GM21360 (cell line): ENCODE results near the gene ABCD2.
"Not testable (repeated sequence)": the region's sequence is repeated elsewhere in the genome, so short reads cannot be mapped to it uniquely, and the experiment has no call there.

ENCODE experiments used
- ATAC-seq: cut with Tn5 transposase; IDR thresholded peaks from one replicate; pipeline ENCODE4 v1.9.1; 2021; ENCODE audit warnings: mild to moderate bottlenecking, moderate library complexity; ENCODE audit not compliant: unreplicated experiment

Gene ABCD2

GRCh38 chr12:39619660-39620433, at the start of gene ABCD2:
TSS of gene ABCD2 (minus strand) at chr12:39619803. CDS start at chr12:39619615, 188 bp downstream.
- ATAC-seq = peak; percentile 71

GRCh38 chr12:39660101-39660500, 40.5 kb upstream of the ABCD2 start:
- ATAC-seq = no peak

- ATAC-seq = no peak
Measured at GRCh38 chr12:39647383-39647782, 27.8 kb upstream of the ABCD2 start.

DNA sequence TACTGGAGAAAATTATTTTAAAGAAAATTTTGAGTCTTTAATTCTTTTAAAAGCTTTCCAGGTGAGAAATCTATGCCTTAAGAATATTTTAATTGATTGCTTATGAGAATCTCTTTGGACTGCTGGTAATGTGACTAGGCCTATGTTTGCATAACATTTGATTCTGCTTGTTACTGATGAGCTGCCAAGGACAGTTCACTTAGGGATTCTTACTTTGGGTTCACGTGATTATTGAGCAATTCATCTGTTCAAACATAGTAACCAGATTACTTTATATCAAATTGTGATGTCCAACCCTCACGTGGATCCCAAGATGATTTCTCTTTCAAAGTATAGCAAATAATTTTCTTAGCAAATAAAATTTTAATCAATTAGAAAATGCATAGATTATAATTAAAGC, 27.4 kb upstream of the ABCD2 start:
- no peak for ATAC-seq

DNA sequence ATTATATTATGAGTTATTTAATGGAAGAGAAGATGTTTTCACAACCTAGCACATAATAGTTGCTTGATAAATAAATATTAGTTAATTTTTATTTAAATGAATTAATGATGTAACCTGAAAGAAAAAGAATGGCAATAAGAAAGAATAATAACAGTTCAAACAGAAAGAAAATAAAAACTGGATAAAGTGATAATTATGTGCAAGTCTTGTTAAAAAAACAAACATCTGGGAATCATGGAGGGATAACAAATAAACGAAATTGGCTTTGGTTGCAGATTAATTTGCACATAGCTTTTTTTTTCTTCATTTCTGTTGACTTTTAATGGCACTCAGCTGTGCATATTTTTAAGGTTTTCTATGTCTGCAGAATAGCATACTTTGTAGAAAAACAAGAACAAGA, 23.4 kb upstream of the ABCD2 start:
- ATAC-seq = no peak

DNA sequence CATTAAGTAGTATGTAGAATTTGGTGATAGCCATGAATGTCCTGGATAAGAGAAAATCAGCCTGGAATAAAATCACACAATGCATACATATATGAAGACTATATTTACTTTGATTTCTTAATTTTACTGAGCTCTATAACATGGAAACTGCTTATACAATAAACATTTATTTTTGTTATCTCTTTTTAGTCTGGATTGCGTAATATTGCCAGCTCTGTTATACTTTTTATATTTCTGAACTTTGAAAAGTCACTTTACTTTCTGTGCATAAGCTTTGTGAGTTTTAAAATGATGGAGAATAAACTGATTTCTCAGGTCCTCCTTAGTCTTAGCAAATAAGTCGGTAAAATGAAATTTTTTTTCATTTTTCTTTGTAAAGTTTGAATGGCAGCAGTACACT, 19.2 kb upstream of the ABCD2 start:
- ATAC-seq = no peak

GRCh38 chr12:39638178-39638577, 18.6 kb upstream of the ABCD2 start:
- ATAC-seq = no peak

GRCh38 chr12:39632670-39633069, 13.1 kb upstream of the ABCD2 start:
- ATAC-seq = no peak

GRCh38 chr12:39628836-39629235, 9.2 kb upstream of the ABCD2 start:
- peak; percentile 53 for ATAC-seq

DNA sequence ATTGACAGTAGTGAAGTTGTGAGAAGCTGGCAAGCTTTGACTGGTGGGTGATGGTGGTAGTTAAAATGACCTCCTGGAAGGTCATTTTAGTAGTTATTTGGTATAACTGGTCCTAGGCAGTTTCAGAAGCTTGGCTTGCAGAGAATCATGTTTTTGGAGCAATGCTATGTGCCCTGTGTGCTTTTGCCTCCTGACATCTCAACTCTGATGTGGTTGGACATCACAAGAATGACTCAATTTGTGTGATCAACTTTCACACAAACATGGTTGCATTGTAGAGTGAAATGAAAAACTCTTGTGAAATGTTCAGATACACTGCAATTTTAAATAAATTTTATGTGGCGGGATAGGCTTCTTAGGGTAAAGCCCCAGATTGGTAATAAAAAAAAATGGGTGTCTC, 8.3 kb upstream of the ABCD2 start:
- no peak for ATAC-seq

GRCh38 chr12:39626033-39626814, 6.6 kb upstream of the ABCD2 start:
- no peak for ATAC-seq

GRCh38 chr12:39623919-39624318, 4.3 kb upstream of the ABCD2 start:
- ATAC-seq = no peak

- not testable (repeated sequence) for ATAC-seq
Measured at GRCh38 chr12:39623160-39623559, 3.6 kb upstream of the ABCD2 start.

- ATAC-seq = no peak
Measured at GRCh38 chr12:39622306-39622705, 2.7 kb upstream of the ABCD2 start.

DNA sequence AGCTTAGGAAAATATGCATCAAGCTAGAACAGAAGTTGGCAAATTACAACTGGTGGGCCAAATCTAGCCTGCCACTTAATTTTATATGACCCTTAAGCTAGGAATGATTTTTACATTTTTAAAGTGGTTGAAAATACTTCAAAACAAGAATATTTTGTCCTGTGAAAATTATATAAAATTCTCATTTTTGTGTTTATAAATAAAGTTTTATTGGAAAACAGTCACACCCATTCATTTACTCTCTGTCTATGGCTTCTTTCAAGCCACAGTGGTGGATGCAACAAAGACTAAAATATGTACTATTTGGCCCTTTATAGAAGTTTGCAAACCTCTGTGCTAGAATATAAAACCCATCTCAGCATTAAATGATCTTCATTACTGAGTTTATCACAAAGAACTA, 2.1 kb upstream of the ABCD2 start:
- no peak for ATAC-seq

GRCh38 chr12:39620659-39621658, 1.4 kb upstream of the ABCD2 start:
- ATAC-seq = peak; percentile 34

- ATAC-seq = peak; percentile 15
Measured at GRCh38 chr12:39619316-39619659, 315 bp downstream of the ABCD2 start.

DNA sequence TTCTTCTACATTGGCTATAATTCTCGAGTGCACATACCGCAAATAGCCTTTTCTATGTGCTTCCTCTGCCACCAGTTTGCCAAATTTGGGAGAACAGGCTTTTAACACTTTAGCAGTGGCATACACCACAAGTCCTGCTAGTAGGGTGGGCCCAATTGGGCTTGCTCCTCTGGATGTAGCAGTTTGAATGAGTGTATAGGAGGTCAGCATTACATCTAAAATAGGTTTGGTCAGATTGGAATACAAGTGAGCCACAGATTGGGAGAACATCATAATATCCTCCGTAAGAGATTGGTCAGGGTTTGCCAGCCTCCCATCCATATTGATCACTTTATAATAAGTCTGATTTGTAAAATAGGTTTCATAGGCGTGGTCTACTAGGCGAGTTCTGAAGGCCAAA, 902 bp downstream of the ABCD2 start:
- no peak for ATAC-seq

DNA sequence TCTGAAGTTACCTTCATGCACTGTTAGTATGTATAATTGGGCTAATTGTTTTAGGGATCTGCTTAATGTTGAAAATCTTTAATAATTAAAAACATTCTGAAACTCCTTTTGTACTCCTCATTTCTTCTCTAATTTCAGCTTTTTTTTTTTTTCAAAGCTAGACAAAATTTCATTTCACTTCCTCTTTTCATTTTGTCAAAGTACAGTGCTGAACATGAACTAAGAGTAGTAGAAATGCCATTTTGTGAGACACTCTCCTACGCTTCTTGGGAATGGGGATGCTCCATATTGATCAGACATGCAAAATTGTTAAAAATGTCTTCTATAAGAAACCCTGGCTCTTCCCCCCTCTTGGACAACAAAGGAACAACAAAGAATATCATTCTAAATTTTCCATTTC, 1.7 kb downstream of the ABCD2 start:
- no peak for ATAC-seq

DNA sequence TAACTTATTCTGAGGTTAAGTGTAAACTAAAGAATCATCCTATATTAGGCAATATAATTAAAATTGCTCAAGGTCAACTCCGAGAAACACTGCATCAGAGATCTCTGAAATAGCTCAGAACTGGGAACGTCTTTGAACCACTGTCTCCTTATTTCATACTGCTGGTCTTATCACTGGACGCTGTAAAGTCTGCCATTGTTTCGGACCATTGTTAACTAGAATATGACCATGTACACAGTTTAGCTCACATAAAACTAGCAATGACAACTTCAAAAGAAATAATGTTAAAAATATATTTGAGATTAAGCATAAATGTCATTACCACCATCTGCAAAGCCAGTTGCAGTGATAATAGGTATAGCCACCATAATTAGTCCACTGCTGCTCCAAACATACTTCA, 2.9 kb downstream of the ABCD2 start:
- no peak for ATAC-seq

- ATAC-seq = no peak
Measured at GRCh38 chr12:39616251-39616650, 3.4 kb downstream of the ABCD2 start.
